Measurements from ENCODE around the gene ADAMTSL5. TPM values are rescaled to one million over a fixed set of nuclear protein-coding genes. Genes with fewer than 3 reads are reported as not detected.

ADAMTSL5 gene
- total and polyA plus RNA-seq, 4 donors, result 0.09 to 1.8 (median 1.1) TPM

DNA sequence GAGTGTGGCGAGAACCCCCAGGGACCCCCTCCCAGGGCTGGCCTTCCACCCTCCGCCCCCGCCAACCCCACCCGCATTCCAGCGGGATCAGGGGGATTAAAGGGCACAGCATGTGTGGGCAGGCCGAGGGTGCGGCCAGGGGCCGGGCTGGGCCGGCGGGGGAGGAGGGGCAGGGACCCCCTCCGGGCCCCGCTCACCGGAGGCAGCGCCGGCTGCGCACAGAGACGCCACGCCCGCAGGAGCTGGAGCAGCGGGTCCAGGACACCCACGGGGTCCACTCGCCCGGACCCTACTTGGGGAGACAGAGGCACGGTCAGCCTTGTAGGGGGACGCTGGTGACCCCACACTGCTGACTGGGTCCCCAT lies 2.4 kb downstream of the ADAMTSL5 start:
- Histone ChIP-seq H3K4me1 (ENCODE audit: control insufficient read depth in 4 of 4, insufficient read depth in 4 of 4, low read length in 3 of 4) (peaks cover 3 to 25% (median 15%) of the 10 kb centered on the region in 4 donors), H3K36me3 (ENCODE audit: control insufficient read depth in 4 of 4, insufficient read depth in 3 of 4, low read depth in 1 of 4, low read length in 3 of 4) (no peaks in the 10 kb centered on the region), H3K27me3 (ENCODE audit: control insufficient read depth in 4 of 4, insufficient read depth in 4 of 4, low read length in 3 of 4) (peaks cover 0 to 3% (median 0%) of the 10 kb centered on the region in 4 donors), H3K9ac (ENCODE audit: low read depth in 1 of 2, low read length in 2 of 2) (no peak overlapping the region), H3K4me3 (ENCODE audit: low read depth in 1 of 3, low read length in 3 of 3) (no peak overlapping the region), H3K27ac (ENCODE audit: low read depth in 1 of 2, low read length in 2 of 2) (no peak overlapping the region), H3K9me3 (ENCODE audit: control insufficient read depth in 4 of 4, low read length in 3 of 4) (no peaks in the 10 kb centered on the region)
- WGBS, result 45% methylated on average over 25 of the region's 25 CpGs
- DNase-seq (ENCODE audit: low spot score), result no peak
- TF ChIP-seq GABPA (IDR thresholded peaks at IDR 0.05 in 1 of 2, conservative IDR thresholded peaks at IDR 0.05 in 1 of 2) (no peak), FOXA1 (IDR thresholded peaks at IDR 0.05) (no peak), FOXA2 (IDR thresholded peaks at IDR 0.05) (no peak), HNF4A (conservative IDR thresholded peaks at IDR 0.05) (no peak), MAX (IDR thresholded peaks at IDR 0.05) (no peak), SP1 (IDR thresholded peaks at IDR 0.05) (no peak), EGR1 (IDR thresholded peaks at IDR 0.05; ENCODE audit: low read depth in 2 of 2) (no peak)
- TF ChIP-seq, protein P1, sequence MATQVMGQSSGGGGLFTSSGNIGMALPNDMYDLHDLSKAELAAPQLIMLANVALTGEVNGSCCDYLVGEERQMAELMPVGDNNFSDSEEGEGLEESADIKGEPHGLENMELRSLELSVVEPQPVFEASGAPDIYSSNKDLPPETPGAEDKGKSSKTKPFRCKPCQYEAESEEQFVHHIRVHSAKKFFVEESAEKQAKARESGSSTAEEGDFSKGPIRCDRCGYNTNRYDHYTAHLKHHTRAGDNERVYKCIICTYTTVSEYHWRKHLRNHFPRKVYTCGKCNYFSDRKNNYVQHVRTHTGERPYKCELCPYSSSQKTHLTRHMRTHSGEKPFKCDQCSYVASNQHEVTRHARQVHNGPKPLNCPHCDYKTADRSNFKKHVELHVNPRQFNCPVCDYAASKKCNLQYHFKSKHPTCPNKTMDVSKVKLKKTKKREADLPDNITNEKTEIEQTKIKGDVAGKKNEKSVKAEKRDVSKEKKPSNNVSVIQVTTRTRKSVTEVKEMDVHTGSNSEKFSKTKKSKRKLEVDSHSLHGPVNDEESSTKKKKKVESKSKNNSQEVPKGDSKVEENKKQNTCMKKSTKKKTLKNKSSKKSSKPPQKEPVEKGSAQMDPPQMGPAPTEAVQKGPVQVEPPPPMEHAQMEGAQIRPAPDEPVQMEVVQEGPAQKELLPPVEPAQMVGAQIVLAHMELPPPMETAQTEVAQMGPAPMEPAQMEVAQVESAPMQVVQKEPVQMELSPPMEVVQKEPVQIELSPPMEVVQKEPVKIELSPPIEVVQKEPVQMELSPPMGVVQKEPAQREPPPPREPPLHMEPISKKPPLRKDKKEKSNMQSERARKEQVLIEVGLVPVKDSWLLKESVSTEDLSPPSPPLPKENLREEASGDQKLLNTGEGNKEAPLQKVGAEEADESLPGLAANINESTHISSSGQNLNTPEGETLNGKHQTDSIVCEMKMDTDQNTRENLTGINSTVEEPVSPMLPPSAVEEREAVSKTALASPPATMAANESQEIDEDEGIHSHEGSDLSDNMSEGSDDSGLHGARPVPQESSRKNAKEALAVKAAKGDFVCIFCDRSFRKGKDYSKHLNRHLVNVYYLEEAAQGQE (IDR thresholded peaks at IDR 0.05), result no peak
- TF ChIP-seq, protein P2, sequence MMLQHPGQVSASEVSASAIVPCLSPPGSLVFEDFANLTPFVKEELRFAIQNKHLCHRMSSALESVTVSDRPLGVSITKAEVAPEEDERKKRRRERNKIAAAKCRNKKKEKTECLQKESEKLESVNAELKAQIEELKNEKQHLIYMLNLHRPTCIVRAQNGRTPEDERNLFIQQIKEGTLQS (IDR thresholded peaks at IDR 0.05), result no peak

GRCh38 chr19:1509602-1510441 lies 3.0 kb downstream of the ADAMTSL5 start:
- 62% methylated on average over 11 of the region's 11 CpGs for WGBS
- peaks cover 0 to 1% (median 0%) of the 10 kb centered on the region in 4 donors for H3K27me3 ChIP-seq (ENCODE audit: control insufficient read depth in 4 of 4, insufficient read depth in 4 of 4, low read length in 3 of 4)
- no peak overlapping the region for H3K4me3 ChIP-seq (ENCODE audit: low read depth in 1 of 3, low read length in 3 of 3)
- no peak for DNase-seq (ENCODE audit: low spot score)
- H3K9me3 ChIP-seq (ENCODE audit: control insufficient read depth in 4 of 4, low read length in 3 of 4), result no peaks in the 10 kb centered on the region
- TF ChIP-seq ZBTB33 (IDR thresholded peaks at IDR 0.05) (no peak), TAF1 (conservative IDR thresholded peaks at IDR 0.05) (no peak), RXRA (IDR thresholded peaks at IDR 0.05) (no peak)
- no peak overlapping the region for H3K27ac ChIP-seq (ENCODE audit: low read depth in 1 of 2, low read length in 2 of 2)
- no peaks in the 10 kb centered on the region for H3K36me3 ChIP-seq (ENCODE audit: control insufficient read depth in 4 of 4, insufficient read depth in 3 of 4, low read depth in 1 of 4, low read length in 3 of 4)
- peaks cover 3 to 25% (median 15%) of the 10 kb centered on the region in 4 donors for H3K4me1 ChIP-seq (ENCODE audit: control insufficient read depth in 4 of 4, insufficient read depth in 4 of 4, low read length in 3 of 4)
- H3K9ac ChIP-seq (ENCODE audit: low read depth in 1 of 2, low read length in 2 of 2), result no peak overlapping the region

All from liver (tissue), 9 donors.